Stimulated activated CD8-positive, alpha-beta memory T cell treated with anti-CD3 and anti-CD28 coated beads, Interleukin-15, amount 100 ng/mL, for 24 hours (primary cell): Measurements from ENCODE around the gene IRF5.
"Not testable (repeated sequence)": the region's sequence is repeated elsewhere in the genome, so short reads cannot be mapped to it uniquely, and the experiment has no call there.

ENCODE experiments used
- DNase-seq: peaks from one replicate; pipeline ENCODE4 v3.0.0-alpha.2; 2020; ENCODE audit warnings: low read depth

The IRF5 gene

DNA sequence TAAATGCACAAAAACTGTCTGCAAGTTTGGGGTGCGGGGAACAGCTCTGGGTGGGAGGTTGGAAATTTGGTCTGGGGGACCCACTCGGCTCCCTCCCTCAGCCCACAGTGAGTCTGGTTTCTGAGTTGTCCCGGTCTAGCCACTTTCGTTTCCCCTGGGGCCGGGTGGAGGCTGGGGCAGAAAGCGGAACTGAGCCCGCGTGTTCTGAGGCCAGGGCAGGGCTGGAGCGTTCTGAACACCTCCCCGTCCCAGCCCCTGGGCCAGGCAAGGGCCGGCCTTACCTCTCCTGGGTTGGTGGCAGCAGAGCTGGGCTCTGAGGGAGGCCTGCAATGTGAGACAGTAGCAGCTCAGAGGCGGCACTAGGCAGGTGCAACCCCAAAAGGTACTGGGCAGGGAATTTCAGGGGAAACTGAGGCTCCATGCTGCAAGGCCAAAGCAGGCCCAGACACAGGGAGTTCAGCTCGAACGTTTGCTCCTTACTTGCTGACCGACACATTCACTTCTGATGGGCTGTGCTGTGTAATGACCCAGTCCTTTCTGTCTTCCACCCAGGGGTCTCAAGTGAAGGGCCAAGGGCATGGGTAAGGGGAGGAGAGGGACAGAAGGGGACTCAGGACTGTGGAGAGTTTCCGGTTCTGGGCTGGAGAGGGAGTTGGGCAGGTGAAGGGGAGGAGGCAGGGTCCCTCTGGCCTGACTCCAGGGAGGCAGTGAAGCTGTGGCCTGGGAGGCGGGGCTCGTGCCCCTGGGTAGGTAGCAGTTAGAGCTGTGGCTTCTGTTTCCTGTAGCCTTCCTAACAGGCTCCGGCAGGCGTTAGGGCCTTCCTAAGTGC is 3.0 kb downstream of the IRF5 start:
- DNase-seq = no peak

DNA sequence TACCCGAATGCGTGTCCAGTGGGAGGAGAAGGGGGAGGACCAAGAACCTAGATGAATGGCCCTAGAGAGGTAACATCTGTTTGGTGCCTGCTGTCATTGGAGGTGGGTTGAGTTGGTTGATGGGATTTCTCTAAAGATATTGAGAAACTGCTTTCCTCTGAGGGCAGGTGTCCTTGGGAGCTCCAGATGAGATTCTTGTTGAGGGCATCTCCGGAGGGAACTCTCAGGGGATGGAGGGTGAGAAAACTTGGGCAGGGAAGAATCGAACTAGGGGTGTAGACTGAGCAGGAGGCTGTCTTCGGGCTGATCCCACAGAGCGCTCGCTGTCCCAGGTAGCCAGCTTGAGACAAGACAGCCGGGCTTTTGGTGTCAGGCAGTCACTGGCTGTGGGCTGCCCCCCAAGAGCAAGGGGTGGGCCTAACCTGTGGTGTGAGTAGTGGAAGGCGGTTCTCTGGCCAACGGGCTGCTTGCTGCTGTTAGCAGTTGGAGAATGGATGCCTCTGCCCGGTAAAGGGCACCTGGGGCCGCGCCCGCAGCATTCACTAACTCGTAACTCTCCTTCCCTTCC is 3.7 kb downstream of the IRF5 start:
- DNase-seq = no peak

DNA sequence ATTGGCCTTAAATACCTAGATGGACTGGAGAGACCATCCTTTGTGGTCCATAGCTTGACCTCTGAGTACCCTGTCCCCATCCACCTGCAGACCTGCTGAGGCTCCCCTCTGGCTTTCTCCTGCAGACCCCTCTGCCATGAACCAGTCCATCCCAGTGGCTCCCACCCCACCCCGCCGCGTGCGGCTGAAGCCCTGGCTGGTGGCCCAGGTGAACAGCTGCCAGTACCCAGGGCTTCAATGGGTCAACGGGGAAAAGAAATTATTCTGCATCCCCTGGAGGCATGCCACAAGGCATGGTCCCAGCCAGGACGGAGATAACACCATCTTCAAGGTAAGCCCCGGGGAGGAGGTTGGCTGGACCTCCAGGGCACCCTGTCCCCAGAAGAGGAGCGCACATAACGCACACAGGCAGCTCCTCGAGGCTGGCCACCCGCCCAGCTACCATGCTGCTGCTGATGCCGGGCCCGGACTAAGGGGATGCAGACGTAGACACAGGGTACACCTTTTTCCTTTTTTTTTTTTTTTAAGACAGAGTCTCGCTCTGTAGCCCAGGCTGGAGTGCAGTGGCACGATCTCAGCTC is 4.3 kb downstream of the IRF5 start:
- DNase-seq = no peak

DNA sequence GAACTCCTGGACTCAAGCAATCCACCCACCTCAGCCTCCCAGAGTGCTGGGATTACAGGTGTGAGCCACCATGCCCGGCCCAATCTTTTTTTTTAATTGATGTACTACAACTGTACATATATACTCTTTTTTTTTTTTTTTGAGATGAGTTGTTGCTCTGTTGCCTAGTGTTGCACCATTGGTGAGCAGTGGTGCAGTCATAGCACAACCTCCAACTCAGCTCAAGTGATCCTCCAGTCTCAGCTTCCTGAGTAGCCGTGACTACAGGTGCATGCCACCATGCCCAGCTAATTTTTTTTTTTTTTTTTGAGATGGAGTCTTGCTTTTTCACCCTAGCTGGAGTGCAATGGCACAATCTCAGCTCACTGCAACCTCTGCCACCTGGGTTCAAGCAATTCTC is 5.5 kb downstream of the IRF5 start:
- DNase-seq = not testable (repeated sequence)

DNA sequence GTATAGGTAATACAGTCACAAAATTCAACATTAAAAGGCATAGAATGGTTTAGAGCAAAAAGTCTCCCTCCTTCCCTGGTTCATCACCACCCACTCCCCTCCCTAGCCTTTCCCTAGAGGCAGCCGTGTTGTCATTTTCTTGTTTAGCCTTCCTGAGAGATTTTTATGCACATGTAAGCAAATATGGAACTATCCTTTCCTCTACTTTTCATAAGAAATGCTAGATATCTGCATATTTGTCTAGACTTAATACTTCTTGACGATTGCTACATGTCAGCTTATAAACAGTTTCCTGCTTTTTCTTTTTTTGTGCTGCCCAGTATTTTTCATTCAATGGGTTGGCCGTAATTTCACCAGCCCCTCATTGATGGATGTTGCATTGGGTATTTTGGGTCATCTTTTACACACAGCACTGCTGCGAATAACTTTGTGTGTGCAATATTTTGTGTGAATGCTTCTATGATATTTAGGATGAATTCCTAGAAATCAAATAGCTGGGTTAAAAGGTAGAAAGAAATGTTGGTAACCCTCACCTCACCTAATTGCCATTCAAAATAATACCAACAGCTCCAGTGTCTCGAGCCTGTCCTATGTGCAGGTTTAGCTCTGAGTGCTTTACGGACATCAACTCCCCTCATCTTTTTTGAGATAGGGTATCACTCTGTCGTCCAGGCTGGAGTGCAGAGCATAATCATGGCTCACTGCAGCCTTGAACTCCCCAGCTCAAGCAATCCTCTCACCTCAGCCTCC is 6.9 kb downstream of the IRF5 start:
- DNase-seq = no peak

DNA sequence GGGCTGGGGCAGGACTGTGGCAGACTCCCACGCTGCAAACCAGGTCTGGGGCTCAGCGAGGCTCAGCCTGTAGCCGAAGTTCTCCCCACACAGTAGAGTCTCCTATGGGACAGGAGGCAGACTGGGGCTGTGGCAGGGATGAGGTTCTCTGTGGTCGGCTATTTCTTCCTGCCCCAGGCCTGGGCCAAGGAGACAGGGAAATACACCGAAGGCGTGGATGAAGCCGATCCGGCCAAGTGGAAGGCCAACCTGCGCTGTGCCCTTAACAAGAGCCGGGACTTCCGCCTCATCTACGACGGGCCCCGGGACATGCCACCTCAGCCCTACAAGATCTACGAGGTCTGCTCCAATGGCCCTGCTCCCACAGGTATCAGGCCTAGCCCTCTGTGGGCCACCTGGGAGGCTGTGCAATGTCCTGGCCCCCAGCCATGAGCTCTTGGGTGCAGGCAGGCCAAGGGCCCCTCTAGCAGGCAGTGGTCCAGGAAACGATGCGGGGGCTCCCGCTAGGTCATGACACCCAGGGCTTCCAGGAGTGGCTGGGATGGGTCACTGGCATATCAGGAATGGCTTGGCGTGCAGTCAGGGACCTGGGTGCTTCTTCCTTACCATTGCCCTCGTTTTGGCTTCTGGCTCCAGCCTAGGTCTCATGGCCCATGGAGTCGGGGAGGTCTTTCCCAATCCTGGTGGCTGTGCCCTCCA is 8.1 kb downstream of the IRF5 start:
- no peak for DNase-seq

DNA sequence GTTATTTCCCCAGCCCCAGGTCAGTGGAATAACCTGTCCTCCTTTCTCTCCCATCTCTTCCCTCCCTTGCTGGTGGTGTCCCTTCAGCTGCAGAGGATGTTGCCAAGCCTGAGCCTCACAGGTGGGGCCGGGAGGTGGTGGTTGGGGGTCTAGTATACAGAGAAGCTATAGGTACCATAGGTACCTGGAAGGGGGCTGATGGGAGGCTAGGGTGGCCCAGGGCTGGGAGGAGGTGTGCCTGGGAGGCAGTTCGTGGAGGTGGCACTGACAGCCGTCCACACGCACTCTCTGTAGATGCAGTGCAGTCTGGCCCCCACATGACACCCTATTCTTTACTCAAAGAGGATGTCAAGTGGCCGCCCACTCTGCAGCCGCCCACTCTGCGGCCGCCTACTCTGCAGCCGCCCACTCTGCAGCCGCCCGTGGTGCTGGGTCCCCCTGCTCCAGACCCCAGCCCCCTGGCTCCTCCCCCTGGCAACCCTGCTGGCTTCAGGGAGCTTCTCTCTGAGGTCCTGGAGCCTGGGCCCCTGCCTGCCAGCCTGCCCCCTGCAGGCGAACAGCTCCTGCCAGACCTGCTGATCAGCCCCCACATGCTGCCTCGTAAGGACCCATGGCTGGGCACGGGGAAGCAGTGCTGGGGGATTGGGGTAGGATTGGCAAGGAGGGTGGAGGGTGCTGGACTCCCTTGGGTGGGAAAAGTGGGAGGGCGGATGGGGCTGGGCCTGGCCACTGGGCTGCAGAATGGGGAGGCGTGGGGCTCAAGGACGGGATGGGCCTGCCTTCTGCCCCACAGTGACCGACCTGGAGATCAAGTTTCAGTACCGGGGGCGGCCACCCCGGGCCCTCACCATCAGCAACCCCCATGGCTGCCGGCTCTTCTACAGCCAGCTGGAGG is 9.5 kb downstream of the IRF5 start:
- no peak for DNase-seq

DNA sequence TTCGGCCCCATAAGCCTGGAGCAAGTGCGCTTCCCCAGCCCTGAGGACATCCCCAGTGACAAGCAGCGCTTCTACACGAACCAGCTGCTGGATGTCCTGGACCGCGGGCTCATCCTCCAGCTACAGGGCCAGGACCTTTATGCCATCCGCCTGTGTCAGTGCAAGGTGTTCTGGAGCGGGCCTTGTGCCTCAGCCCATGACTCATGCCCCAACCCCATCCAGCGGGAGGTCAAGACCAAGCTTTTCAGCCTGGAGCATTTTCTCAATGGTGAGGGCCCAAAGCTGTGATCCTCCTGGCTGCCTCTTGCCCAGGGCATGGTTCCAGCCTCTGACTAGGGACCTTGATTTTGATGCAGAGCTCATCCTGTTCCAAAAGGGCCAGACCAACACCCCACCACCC is 10.1 kb downstream of the IRF5 start:
- DNase-seq = no peak

DNA sequence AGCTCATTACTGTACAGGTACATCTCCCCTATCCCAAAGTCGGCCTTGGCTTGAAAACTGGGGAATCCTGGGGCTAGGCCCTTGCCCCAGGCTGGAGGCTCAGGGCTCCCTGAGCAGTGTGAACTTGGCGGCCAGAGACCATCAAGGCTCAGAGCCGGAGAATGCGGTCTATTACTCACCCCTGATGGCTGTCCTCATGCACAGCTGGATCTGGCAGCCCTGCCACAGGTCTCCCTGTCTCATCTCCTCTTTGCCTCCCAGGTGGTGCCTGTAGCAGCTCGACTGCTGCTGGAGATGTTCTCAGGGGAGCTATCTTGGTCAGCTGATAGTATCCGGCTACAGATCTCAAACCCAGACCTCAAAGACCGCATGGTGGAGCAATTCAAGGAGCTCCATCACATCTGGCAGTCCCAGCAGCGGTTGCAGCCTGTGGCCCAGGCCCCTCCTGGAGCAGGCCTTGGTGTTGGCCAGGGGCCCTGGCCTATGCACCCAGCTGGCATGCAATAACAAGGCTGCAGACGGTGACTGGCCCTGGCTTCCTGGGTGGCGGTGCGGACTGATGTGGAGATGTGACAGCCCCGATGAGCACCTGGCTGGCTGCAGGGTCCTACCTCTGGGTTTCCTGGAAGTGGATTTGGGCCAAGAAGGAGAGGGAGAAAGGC is 10.7 kb downstream of the IRF5 start:
- DNase-seq = no peak

DNA sequence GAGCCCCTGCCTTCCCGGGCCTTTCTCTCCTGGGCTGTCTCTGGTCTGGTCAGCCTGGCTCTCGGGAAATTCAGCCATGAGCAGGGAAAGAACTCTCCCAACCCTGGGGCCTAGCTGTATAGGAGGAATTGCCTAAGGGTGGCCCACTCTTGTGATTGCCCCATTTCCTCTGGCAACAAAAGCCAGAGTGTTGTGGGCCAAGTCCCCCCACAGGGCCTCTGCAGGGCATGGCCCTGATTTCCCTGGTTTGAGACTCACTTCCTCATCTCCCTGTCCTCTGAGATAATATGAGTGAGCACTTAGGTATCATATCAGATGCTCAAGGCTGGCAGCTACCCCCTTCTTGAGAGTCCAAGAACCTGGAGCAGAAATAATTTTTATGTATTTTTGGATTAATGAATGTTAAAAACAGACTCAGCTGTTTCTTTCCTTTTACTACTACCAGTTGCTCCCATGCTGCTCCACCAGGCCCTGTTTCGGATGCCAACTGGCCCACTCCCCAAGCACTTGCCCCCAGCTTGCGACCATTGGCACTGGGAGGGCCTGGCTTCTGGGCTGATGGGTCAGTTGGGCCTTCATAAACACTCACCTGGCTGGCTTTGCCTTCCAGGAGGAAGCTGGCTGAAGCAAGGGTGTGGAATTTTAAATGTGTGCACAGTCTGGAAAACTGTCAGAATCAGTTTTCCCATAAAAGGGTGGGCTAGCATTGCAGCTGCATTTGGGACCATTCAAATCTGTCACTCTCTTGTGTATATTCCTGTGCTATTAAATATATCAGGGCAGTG is 11.4 kb downstream of the IRF5 start:
- no peak for DNase-seq

DNA sequence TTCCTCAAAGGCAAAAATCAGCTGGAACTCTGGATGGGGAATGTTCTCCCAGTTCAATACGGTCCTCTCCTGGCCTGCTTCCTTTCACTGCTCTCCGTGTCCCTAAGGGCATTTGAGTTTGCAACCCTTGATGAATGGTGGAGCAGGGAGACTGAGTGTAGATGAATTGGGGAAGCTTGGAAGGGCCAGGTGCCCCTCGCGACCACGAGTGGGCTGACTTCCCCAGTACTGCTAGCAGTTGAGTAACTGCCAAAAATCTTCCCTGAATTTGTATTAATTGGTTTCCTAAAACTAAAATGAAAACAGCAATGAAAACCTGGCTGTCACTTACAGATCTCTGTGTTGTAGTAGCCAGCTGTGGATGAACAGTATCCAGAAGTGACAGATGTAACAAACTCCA is 13.6 kb downstream of the IRF5 start:
- no peak for DNase-seq

DNA sequence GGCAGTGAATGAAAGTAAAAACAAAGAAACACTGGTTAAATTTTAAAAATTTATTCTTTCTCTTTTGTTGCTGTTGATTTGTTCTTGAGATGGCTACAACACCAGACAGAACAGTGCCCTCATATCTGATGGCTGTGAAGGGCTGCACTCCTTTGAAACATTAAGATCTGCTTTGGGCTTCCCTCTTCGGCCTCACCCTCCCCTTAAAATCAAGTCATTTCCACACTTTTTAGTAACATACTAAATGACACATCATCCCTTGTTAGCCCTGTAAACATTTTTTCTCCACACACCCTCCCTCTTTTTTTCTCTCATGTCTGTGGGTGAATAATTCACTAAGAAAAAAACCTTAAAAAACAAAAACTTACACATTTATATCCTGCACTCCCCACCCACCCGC is 16.4 kb downstream of the IRF5 start:
- DNase-seq = no peak

DNA sequence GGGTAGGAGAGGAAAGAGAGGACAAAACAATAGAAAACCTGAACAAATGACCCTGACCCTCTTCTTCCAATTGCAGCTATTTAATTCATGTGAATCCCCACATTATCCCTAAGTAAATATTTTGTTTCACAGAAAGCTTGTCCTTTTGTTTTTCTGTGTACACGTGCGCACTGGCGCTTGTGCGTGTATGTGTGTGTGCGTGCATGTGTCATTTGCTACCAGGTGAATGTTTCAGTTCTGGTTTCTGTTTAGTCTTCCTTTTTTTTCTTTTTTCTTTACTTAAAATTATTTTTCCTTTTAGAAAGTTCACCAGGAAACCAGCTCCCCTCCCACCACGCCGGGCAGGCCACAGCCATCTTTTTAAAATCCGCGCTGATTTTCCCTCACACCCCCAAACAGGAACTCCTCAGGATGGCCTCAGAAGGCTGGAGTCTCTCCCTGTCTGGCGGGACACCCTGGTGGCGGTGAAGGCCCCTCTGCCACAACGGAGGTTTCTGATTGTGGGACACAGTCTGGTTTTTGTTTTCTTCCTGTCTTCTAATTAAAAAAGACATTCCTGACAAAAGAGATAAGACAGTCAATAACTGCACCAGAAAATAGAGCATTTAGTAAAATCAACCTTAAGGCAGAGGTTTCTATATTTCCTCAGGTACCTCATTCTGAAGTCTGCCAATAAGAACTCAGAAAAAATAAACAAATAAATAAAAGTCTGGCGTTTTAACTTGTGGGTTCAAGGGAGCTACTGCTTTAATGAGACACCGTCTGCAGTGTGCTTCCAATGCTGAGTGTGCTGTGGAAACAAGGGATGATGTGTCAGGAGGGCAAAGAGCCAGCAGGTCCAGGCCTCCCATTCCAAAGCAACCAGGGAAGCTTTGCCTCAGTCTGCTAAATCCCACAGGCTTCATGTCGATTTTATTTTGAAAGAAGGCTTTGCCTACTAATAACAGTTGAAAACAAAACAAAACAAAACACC is 17.4 kb downstream of the IRF5 start:
- no peak for DNase-seq

DNA sequence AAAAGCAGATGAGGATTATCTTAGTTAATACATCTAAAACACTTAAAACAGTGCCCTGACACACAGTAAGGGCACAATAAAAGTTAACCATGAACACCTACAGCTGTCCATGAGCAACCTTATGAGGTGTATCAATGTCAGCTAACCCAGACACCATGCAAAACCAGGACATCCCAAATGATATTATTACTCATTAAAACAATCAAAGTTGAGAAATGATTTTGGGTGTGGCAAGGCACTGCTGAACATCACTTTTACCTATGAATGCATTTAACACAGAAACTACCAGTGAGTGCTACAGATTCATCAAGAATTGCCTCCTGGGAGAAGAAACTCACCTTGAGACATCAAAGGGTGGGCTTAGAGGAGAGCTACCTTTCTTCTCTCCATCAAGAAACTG is 18.3 kb downstream of the IRF5 start:
- DNase-seq = no peak

DNA sequence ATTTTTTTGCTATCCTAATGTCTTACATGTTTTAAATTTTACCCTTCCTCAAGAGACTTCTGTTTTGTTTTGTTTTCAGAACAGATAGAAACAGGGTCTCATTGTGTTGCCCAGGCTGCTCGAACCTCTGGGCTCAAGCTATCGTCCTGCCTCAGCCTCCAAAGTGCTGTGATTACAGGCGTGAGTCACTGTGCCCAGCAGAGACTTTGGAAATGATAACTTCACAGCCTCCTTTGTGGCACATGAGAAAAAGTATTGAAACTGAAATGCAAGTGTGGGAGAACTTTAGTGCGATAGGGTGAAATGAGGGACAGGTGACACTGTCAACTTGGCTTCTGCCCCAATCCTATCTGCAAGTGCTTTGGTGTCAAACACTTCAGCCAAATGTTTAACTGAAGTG is 21.6 kb downstream of the IRF5 start:
- no peak for DNase-seq

DNA sequence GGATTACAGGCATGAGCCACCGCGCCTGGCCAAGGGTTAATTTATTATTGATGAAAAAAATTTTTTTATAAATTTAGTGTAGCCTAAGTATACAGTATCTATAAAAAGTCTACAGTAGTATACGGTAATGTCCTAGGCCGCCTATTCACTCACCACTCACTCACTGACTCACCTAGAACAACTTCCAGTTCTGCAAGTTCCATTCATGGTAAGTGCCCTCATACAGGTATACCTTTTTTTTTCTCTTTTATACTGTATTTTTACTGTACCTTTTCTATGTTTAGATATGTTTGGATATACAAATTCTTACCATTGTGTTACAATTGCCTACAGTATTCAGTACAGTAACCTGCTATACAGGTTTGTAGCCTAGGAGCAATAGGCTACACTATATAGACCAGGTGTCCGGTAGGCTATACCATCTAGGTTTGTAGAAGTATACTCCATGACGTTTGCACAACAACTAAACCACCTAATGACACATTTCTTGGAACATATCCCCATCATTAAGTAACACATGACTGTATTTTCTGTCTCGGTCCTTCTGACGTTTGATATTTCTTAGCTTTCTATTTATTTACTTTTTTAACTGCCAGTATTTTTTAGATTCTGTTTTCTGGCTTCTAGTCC is 23.4 kb downstream of the IRF5 start:
- no peak for DNase-seq

DNA sequence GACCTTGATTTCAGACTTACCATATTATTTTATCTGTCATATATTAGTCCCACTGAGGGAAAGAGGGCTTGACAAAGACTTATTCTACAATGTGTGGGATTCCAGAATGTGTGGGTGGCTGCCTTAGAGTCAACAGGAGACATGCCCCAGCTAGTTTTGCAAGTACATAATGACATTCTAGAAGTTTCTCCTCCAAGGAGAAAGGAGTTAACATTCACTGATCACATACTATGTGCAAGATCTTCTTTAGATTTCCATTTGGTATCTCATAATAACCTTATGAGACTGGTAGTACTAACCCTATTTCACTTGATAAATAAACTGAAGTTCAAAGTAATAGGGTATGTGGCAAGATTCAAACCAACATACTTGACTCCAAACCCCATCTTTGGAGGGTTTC is 25.2 kb downstream of the IRF5 start:
- DNase-seq = no peak

DNA sequence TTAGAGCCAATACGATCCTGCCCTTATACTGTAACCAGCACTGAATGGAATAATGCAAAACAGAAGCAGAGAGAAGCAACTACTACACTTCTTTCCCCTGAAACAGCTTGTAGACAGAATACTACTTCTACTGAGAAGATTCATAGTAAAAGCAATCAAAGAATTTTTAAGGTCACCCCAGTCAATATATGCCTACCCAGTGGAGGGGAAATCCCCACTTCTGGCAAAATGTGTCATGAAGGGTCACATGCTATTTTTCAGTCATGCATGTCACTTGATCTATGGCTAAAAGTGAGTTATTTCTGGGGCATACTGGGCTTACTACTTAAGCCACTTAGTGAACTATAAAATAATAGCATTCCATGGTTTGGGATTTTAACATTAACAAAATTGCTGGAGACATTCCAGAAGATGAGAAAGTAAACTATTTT is 25.6 kb downstream of the IRF5 start:
- DNase-seq = no peak
